ENCODE results near the gene KCND3. TPM values are rescaled to one million over a fixed set of nuclear protein-coding genes. Genes with fewer than 3 reads are reported as not detected.
A peak's percentile ranks its signal among the peaks of the same experiment; 100 is the strongest.

Gene KCND3
- polyA plus RNA-seq, 1 donor from 2014 or later, result 7.8 TPM

DNA sequence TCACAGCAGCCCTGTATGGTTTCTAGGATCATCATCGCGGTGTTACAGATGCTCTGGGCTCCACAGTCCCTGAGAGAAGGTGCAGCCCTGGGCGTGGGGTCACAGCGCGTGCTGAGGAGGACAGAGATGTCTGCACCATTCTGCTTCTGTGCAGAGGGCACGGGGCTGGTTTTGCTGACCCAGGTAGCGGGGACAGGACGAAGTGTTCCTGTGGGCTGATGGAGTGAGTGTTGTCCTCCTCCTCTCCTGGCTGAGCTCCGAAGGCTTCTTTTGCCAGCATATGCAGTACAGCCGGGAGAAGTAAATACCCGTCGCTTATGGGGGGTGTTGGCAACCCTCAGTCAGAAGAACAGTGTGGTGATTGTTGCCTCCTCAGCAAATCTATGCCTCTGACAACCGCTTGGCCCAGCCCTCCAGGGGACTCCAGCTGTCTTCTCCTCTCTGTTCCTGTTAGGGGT, 132.2 kb downstream of the KCND3 start:
- H4K20me1 ChIP-seq (ENCODE audit: insufficient read depth), result no peaks in the 10 kb centered on the region
- no peak overlapping the region for H3K9ac ChIP-seq (ENCODE audit: low read length)
- no peaks in the 10 kb centered on the region for H3K9me2 ChIP-seq (ENCODE audit: insufficient read depth, low read length)
- no peaks in the 10 kb centered on the region for H3K9me3 ChIP-seq (ENCODE audit: low read length)
- no peaks in the 10 kb centered on the region for H3F3A ChIP-seq (ENCODE audit: insufficient read depth, low read length, poor library complexity, severe bottlenecking)
- no peaks in the 10 kb centered on the region for H3K27me3 ChIP-seq (ENCODE audit: insufficient read depth, low read depth, low read length)
- no peak overlapping the region for H2AFZ ChIP-seq (ENCODE audit: low read depth, low read length)
- H3K4me3 ChIP-seq (ENCODE audit: low read length), result no peak overlapping the region
- no peaks in the 10 kb centered on the region for H3K79me2 ChIP-seq (replicated peaks; ENCODE audit: insufficient read depth, low read length)
- no peak overlapping the region for H3K4me2 ChIP-seq (ENCODE audit: low read length)
- no peaks in the 10 kb centered on the region for H3K36me3 ChIP-seq (ENCODE audit: insufficient read depth, low read length)
- TF ChIP-seq EP300 (conservative IDR thresholded peaks at IDR 0.05; ENCODE audit: poor library complexity, severe bottlenecking) (no peak), SMC3 (conservative IDR thresholded peaks at IDR 0.05; ENCODE audit: poor library complexity) (no peak), MXI1 (conservative IDR thresholded peaks at IDR 0.05; ENCODE audit: poor library complexity, severe bottlenecking) (no peak), POLR2AphosphoS5 (IDR thresholded peaks at IDR 0.05) (no peak), CTCF (IDR thresholded peaks at IDR 0.05; ENCODE audit: poor library complexity, severe bottlenecking) (no peak), TAF1 (IDR thresholded peaks at IDR 0.05; ENCODE audit: low read depth) (no peak), EZH2 (IDR thresholded peaks at IDR 0.05; ENCODE audit: borderline replicate concordance, insufficient read depth, low read length, poor library complexity, severe bottlenecking) (no peak), RAD21 (conservative IDR thresholded peaks at IDR 0.05) (no peak), REST (IDR thresholded peaks at IDR 0.05; ENCODE audit: borderline replicate concordance) (no peak)
- H3K27ac ChIP-seq (ENCODE audit: low read length), result peak overlapping the region; percentile 17

DNA sequence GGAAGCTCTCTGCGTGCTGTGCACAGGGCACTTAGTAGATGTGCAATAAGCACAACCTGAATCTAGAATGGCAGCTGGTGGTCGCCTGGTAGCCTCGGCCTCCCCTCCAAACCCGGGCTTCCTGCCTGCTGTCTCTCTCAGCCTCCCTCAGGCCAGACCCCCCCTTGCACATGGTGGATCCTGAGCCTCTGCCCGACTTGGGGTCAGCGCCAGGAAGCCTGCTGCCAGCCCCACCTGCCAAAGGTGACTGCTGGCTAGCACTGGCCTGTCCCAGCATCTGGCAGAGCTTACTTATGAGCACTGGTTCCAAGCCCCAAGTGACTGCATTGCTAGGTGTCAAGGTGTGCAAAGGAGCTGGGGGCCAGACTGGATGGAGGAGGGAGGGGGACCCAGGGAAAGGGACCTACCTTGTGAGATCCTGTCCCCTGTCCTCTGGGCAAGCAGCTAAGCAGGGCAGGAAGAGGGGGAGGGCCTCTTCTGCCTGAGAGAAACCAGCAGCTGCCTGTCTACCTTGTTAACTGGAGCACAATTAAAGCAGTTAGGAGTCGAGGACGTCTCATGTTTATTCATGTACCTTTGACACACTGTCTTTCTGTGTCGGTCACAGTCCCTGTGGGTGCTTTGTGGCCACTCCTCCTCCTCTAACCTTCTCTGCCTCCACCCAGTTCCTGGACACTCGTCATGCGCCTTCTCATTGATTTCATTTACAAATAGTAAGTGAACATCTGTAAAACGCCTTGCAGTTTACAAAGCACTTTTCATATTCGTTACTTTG, 132.9 kb downstream of the KCND3 start:
- Histone ChIP-seq H4K20me1 (ENCODE audit: insufficient read depth) (no peaks in the 10 kb centered on the region), H3K9me2 (ENCODE audit: insufficient read depth, low read length) (no peaks in the 10 kb centered on the region), H3K27ac (ENCODE audit: low read length) (peak overlapping the region; percentile 17), H3K27me3 (ENCODE audit: insufficient read depth, low read depth, low read length) (no peaks in the 10 kb centered on the region), H3K9me3 (ENCODE audit: low read length) (no peaks in the 10 kb centered on the region), H3K79me2 (replicated peaks; ENCODE audit: insufficient read depth, low read length) (no peaks in the 10 kb centered on the region), H3K4me3 (ENCODE audit: low read length) (peak overlapping the region; percentile 33), H2AFZ (ENCODE audit: low read depth, low read length) (no peak overlapping the region), H3K4me2 (ENCODE audit: low read length) (no peak overlapping the region), H3K9ac (ENCODE audit: low read length) (no peak overlapping the region), H3F3A (ENCODE audit: insufficient read depth, low read length, poor library complexity, severe bottlenecking) (no peaks in the 10 kb centered on the region), H3K36me3 (ENCODE audit: insufficient read depth, low read length) (no peaks in the 10 kb centered on the region)
- no peak for TF ChIP-seq EP300 (conservative IDR thresholded peaks at IDR 0.05; ENCODE audit: poor library complexity, severe bottlenecking)
- no peak for TF ChIP-seq POLR2AphosphoS5 (IDR thresholded peaks at IDR 0.05)
- TF ChIP-seq MXI1 (conservative IDR thresholded peaks at IDR 0.05; ENCODE audit: poor library complexity, severe bottlenecking), result no peak
- TF ChIP-seq REST (IDR thresholded peaks at IDR 0.05; ENCODE audit: borderline replicate concordance), result no peak
- no peak for TF ChIP-seq TAF1 (IDR thresholded peaks at IDR 0.05; ENCODE audit: low read depth)
- TF ChIP-seq EZH2 (IDR thresholded peaks at IDR 0.05; ENCODE audit: borderline replicate concordance, insufficient read depth, low read length, poor library complexity, severe bottlenecking), result no peak
- TF ChIP-seq RAD21 (conservative IDR thresholded peaks at IDR 0.05), result no peak
- TF ChIP-seq SMC3 (conservative IDR thresholded peaks at IDR 0.05; ENCODE audit: poor library complexity), result no peak
- no peak for TF ChIP-seq CTCF (IDR thresholded peaks at IDR 0.05; ENCODE audit: poor library complexity, severe bottlenecking)
